Mucosa of rectum (tissue), 2 donors: ENCODE measurements around the gene OR2B2.
A peak's percentile ranks its signal among the peaks of the same experiment; 100 is the strongest.

Source experiments
- H3K27ac ChIP-seq, 2 donors: one replicate each; pipeline ENCODE4 v1.7.0; 2013; ENCODE audit warnings: inconsistent platforms in 2 of 2, low read depth in 2 of 2, low read length in 2 of 2
- H3K27me3 ChIP-seq, 2 donors: one replicate each; pipeline ENCODE4 v1.7.0; 2013; ENCODE audit warnings: low read length in 2 of 2; ENCODE audit not compliant: control insufficient read depth in 2 of 2, insufficient read depth in 2 of 2
- H3K36me3 ChIP-seq, 2 donors: one replicate each; pipeline ENCODE4 v1.7.0; 2013; ENCODE audit warnings: low read length in 2 of 2; ENCODE audit not compliant: control insufficient read depth in 2 of 2, insufficient read depth in 2 of 2
- H3K4me1 ChIP-seq, 2 donors: one replicate each; pipeline ENCODE4 v1.7.0; 2013; ENCODE audit warnings: low read length in 2 of 2, mild to moderate bottlenecking in 1 of 2; ENCODE audit not compliant: control insufficient read depth in 2 of 2, insufficient read depth in 2 of 2
- H3K4me3 ChIP-seq, 2 donors: one replicate each; pipeline ENCODE4 v1.7.0; 2013; ENCODE audit warnings: low read length in 2 of 2
- H3K9ac ChIP-seq, 2 donors: one replicate each; pipeline ENCODE4 v1.7.0; 2013; ENCODE audit warnings: low read length in 2 of 2, low read depth in 1 of 2, mild to moderate bottlenecking in 1 of 2
- H3K9me3 ChIP-seq, 2 donors: one replicate each; pipeline ENCODE4 v1.7.0; 2013; ENCODE audit warnings: low read length in 2 of 2; ENCODE audit not compliant: control insufficient read depth in 2 of 2
- donor health status: healthy.
- donor health status: Normal muscosa, but diverticular disease.

The OR2B2 gene

DNA sequence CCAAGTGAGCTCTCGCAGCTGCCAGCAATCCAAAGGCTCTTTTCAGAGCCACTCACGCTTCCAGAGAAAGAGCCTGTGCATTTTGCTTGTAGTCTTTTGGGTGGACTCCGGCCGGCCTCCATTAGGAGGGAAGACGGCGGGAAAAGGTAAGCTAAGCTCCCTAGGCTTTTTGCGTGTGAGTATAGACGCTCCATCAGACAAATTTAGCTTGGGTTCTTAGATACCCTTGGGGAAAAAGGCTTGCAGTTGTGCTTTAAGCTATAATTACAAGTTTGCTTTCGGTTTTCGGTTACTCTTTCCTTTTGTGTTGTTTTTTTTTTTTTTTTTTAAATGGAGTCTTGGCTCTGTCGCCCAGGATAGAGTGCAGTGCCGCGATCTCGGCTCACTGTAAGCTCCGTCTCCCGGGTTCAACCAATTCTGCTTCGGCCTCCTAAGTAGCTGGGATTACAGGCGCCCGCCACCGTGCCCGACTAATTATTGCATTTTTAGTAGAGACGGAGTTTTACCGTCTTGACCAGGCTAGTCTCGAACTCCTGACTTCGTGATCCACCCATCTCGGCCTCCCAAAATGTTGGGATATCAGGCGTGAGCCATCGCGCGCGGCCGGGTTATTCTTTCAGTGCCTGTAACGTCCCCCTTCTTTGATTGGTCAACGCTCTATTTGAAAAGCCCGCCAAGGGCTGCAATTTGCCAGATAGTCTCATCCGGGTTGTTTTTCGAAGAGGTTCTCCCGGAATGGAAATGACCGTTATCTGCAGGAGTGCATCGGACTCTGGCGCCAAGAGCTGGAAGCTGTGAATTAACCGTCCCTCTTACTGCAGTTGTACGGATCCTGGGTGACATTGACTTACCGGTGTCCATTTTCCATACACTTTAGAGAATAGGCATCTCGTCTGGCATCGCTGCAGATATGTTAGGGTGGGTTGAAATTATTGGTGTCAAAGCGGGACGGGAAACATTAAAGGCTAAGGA is 18.1 kb downstream of the OR2B2 start:
- peak overlapping the region; percentile 92 to 93 for H3K9ac ChIP-seq
- H3K9me3 ChIP-seq = no peaks in the 10 kb centered on the region
- peak overlapping the region; percentile 96 to 97 for H3K27ac ChIP-seq

DNA sequence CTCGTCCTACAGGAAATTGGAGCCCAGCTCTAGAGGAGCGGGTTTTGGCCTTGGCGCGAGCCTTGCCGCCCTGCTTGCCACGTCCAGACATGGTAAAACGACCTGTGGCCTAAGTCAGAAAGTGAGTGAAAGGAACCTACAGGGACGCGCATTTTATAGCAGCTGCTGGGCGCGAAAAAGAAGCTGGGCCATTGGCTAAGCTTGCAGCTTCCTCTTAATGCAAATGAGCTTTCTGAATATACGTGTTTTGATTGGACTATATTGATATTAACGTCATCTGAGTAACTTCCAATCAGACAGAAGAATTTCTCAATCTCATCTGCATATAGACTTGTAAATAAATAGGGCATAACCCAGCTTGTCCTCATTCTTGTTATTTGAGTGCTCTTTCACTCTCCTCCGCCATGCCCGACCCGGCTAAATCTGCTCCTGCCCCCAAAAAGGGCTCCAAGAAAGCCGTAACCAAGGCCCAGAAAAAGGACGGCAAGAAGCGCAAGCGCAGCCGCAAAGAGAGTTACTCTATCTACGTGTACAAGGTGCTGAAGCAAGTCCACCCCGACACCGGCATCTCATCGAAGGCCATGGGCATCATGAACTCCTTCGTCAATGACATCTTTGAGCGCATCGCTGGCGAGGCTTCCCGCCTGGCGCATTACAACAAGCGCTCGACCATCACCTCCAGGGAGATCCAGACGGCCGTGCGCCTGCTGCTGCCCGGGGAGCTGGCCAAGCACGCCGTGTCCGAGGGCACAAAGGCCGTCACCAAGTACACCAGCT is 18.9 kb downstream of the OR2B2 start:
- no peaks in the 10 kb centered on the region for H3K36me3 ChIP-seq
- peak overlapping the region; percentile 83 to 90 for H3K4me3 ChIP-seq
- H3K27ac ChIP-seq = peak overlapping the region; percentile 96 to 97
- no peaks in the 10 kb centered on the region for H3K9me3 ChIP-seq
- H3K4me1 ChIP-seq = peaks cover 15 to 19% of the 10 kb centered on the region in 2 donors
- peaks cover 0 to 3% of the 10 kb centered on the region in 2 donors for H3K27me3 ChIP-seq
- H3K9ac ChIP-seq = peak overlapping the region; percentile 88 to 94

More for the DNA sequence above, 18.1 kb downstream of the OR2B2 start:
- Histone ChIP-seq H3K27me3 (peaks cover 0 to 3% of the 10 kb centered on the region in 2 donors), H3K4me3 (peak overlapping the region; percentile 83 to 90), H3K36me3 (no peaks in the 10 kb centered on the region), H3K4me1 (peaks cover 15 to 19% of the 10 kb centered on the region in 2 donors)

DNA sequence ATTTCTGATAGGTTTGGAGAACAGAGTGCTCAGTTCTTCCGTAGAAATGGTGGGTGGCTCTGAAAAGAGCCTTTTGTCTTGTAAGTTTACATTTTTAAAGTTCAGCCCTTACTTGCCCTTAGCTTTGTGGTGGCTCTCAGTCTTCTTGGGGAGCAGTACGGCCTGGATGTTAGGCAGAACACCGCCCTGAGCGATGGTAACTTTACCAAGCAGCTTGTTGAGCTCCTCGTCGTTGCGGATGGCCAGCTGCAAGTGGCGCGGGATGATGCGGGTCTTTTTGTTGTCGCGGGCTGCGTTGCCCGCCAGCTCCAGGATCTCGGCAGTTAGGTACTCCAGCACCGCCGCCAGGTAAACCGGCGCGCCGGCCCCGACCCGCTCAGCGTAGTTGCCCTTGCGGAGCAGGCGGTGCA is 19.5 kb downstream of the OR2B2 start:
- Histone ChIP-seq H3K27me3 (peaks cover 0 to 3% of the 10 kb centered on the region in 2 donors), H3K36me3 (no peaks in the 10 kb centered on the region), H3K27ac (peak overlapping the region; percentile 96 to 97), H3K4me3 (peak overlapping the region; percentile 83 to 90), H3K9ac (peak overlapping the region; percentile 88 to 94), H3K4me1 (peaks cover 15 to 19% of the 10 kb centered on the region in 2 donors), H3K9me3 (no peaks in the 10 kb centered on the region)

DNA sequence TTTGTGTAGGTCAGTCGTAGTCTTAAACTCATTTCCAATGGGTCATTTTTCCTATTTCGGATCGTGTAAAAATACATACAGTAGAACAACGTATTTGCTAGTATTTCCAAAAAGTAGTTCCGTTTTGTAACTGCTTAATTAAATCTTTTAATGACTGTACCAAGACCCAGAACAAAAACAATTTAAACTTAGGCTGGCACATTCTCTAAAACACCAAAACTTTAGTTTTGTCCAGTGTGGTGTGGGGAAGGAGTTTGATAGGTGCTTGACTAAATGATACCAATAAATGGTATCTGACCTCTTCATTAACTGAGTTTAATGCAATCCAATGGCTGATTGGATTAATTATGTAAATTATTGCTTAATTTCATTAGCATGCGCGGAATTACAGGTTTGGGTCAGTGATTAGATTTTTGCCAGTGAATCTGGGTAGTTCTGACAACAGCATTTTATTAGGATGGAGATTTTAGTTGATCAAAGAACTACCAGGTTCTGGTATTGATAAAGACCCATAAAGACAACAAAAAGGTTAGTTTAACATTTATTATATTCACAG is 20.8 kb downstream of the OR2B2 start:
- Histone ChIP-seq H3K36me3 (no peaks in the 10 kb centered on the region), H3K9ac (peak overlapping the region; percentile 61 to 76), H3K27ac (peak overlapping the region; percentile 80 to 97), H3K27me3 (peaks cover 0 to 3% of the 10 kb centered on the region in 2 donors), H3K4me1 (peaks cover 15 to 19% of the 10 kb centered on the region in 2 donors), H3K4me3 (peak overlapping the region; percentile 75 to 83), H3K9me3 (no peaks in the 10 kb centered on the region)

DNA sequence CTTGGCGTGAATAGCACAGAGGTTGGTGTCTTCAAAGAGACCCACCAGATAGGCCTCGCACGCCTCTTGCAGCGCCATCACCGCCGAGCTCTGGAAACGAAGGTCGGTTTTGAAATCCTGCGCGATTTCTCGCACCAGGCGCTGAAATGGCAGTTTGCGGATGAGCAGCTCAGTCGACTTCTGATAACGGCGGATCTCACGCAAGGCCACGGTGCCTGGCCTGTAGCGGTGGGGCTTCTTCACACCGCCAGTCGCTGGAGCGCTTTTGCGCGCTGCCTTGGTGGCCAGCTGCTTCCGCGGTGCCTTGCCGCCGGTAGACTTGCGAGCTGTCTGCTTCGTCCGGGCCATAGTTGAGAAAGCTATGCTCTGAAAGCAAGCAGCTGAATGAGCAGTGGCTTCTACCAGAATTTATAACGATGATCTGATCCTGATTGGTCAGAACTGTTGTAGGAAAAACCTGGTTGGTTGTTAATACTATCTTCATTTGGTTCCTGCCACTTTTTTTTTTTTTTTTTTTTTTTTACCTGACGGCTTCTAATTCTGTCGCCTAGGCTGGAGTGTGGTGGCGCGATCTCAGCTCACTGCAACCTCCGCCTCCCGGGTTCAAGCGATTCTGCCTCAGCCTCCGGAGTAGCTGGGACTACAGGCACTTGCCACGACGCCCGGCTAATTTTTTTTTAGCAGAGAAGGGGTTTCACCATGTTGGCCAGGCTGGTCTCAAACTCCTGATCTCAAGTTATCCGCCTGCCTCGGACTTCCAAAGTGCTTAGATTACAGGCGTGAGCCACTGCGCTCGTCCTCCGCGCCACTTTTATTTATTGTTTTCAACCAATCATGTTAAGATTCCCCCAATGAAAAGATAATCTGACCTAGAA is 21.5 kb downstream of the OR2B2 start:
- peaks cover 15 to 19% of the 10 kb centered on the region in 2 donors for H3K4me1 ChIP-seq
- H3K27ac ChIP-seq = peak overlapping the region; percentile 80 to 87
- H3K36me3 ChIP-seq = no peaks in the 10 kb centered on the region
- H3K9ac ChIP-seq = peak overlapping the region; percentile 72 to 76
- peaks cover 0 to 3% of the 10 kb centered on the region in 2 donors for H3K27me3 ChIP-seq
- H3K4me3 ChIP-seq = peak overlapping the region; percentile 75 to 83
- H3K9me3 ChIP-seq = no peaks in the 10 kb centered on the region

DNA sequence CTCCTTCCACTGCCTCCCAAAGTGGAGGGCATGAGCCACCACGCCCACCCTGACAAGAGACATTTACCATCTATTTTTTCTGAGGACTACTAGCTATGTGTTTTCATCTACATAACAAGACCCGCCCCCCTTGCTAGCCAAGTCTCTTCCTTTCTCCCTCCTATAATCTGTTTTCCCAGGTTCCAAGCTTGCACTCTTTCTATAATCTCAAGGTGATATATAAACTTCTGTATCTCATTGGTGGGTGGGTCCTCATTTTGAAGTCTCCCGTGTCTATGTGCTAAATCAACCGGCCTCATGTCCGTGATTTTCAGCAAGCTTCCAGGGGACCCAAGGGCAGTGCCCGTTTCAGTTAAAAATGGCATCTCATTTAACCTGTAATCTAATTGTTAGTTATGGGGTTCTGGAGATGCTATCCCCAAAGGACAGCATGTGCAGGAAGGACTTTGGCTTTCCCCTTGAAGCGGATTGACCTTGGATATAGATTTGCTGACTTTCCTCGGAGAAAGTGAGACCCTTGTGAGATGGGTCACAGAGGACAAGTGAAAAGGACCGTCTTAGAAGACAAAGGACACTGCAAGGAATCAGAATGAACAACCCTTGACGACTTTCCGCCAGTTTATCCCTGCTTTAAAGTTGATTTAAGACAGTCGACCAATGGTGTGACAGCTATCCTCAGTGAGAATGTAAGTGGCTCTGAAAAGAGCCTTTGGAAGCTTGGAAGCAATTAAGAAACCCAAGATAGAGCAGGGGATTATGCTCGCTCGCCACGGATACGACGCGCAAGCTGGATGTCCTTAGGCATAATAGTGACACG is 22.4 kb downstream of the OR2B2 start:
- Histone ChIP-seq H3K27ac (peak overlapping the region; percentile 80 to 87), H3K4me3 (peak overlapping the region; percentile 75 to 80), H3K36me3 (no peaks in the 10 kb centered on the region), H3K4me1 (peaks cover 15 to 19% of the 10 kb centered on the region in 2 donors), H3K27me3 (peaks cover 0 to 3% of the 10 kb centered on the region in 2 donors), H3K9me3 (no peaks in the 10 kb centered on the region), H3K9ac (peak overlapping the region; percentile 72 to 76)

DNA sequence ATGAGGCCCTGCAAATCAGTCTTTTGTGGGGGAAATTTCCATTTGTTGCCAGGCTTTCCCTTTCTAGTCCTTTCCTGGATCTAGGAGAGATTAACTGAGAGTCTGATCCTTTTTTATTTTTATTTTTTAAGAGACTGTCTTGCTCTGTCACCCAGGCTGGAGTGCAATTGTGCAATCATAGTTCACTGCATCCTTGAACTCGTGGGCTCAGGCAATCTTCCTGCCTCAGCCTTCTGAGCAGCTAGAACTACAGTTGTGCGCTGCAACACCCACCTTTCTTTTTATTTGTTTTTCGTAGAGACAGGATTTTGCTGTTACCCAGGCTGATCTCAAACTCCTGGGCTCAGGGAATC is 22.9 kb downstream of the OR2B2 start:
- peaks cover 15 to 19% of the 10 kb centered on the region in 2 donors for H3K4me1 ChIP-seq
- H3K27me3 ChIP-seq = peaks cover 0 to 3% of the 10 kb centered on the region in 2 donors
- H3K9ac ChIP-seq = no peak overlapping the region
- no peaks in the 10 kb centered on the region for H3K9me3 ChIP-seq
- no peak overlapping the region for H3K4me3 ChIP-seq
- no peaks in the 10 kb centered on the region for H3K36me3 ChIP-seq
- H3K27ac ChIP-seq = no peak overlapping the region

DNA sequence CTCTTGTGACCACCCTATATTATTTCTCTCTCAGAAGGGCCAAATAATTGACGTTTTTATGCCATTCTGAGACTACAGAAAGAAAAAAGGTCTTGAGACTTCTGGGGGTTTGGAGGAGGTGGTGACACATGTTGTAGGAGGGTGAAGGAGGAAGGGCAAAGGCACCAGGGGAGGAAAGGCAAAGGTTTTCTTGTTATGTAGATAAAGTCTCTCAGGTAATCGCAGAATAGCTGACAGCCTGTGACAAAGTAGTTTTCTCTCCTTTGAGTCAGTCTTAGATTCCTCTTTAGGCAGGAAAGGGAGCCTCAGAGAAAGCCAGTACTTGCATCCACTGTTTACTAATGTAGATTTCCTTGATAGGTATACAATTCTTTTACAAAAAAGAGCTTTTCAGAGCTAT is 23.6 kb downstream of the OR2B2 start:
- Histone ChIP-seq H3K9me3 (no peaks in the 10 kb centered on the region), H3K27me3 (peaks cover 0 to 3% of the 10 kb centered on the region in 2 donors), H3K9ac (no peak overlapping the region), H3K36me3 (no peaks in the 10 kb centered on the region), H3K4me1 (peaks cover 11 to 13% of the 10 kb centered on the region in 2 donors), H3K27ac (no peak overlapping the region), H3K4me3 (no peak overlapping the region)
